ENCODE results near the gene SORCS1. TPM values are rescaled to one million over a fixed set of nuclear protein-coding genes. Genes with fewer than 3 reads are reported as not detected.

The SORCS1 gene
- total and polyA plus RNA-seq, 2 donors (not counting 1 experiment from before 2014, with no cell fraction given) = not detected

GRCh38 chr10:107152087-107152486 is 12.4 kb downstream of the SORCS1 start:
- H3K9me3 Mint-ChIP-seq (ENCODE audit: insufficient read depth) = peaks cover 16% of the 10 kb centered on the region
- no CpG with 5 or more reads among the region's 1 CpG for WGBS (ENCODE audit: insufficient coverage)

GRCh38 chr10:107148906-107149305 is 15.6 kb downstream of the SORCS1 start:
- Histone ChIP-seq H4K20me1 (ENCODE audit: control insufficient read depth, insufficient read depth, low read length, poor library complexity, severe bottlenecking) (no peaks in the 10 kb centered on the region), H3K36me3 (replicated peaks in 1 of 2; ENCODE audit: control extremely low read depth in 1 of 2, control insufficient read depth in 1 of 2, extremely low read depth in 1 of 2, insufficient read depth in 2 of 2, low read length in 1 of 2) (no peaks in the 10 kb centered on the region), H3K27ac (ENCODE audit: low read length in 2 of 2) (no peak overlapping the region), H2AFZ (ENCODE audit: insufficient read depth, low read depth, low read length, poor library complexity, severe bottlenecking) (no peak overlapping the region), H3K4me2 (replicated peaks; ENCODE audit: low read depth, low read length, poor library complexity, severe bottlenecking) (no peak overlapping the region), H3K4me1 (ENCODE audit: control insufficient read depth in 2 of 2, insufficient read depth in 2 of 2, low read length in 2 of 2) (no peaks in the 10 kb centered on the region), H3K4me3 (ENCODE audit: control extremely low read depth in 1 of 5, extremely low read depth in 1 of 5, insufficient read depth in 1 of 5, low read depth in 2 of 5, low read length in 4 of 5) (no peak overlapping the region), H3K79me2 (ENCODE audit: control insufficient read depth, insufficient read depth, low read length) (no peaks in the 10 kb centered on the region), H3K27me3 (replicated peaks in 1 of 4; ENCODE audit: control extremely low read depth in 1 of 4, control insufficient read depth in 3 of 4, insufficient read depth in 4 of 4, low read length in 3 of 4) (no peaks in the 10 kb centered on the region), H3K9me3 (ENCODE audit: control extremely low read depth in 1 of 3, control insufficient read depth in 2 of 3, insufficient read depth in 1 of 3, low read length in 2 of 3) (peaks cover 0 to 12% (median 6%) of the 10 kb centered on the region in 3 donors), H3K9ac (ENCODE audit: low read length) (no peak overlapping the region)
- peaks cover 16% of the 10 kb centered on the region for H3K9me3 Mint-ChIP-seq (ENCODE audit: insufficient read depth)
- H3K27ac Mint-ChIP-seq = no peak overlapping the region
- no peak for TF ChIP-seq CTCF (IDR thresholded peaks at IDR 0.05)
- TF ChIP-seq EZH2 (IDR thresholded peaks at IDR 0.05; ENCODE audit: borderline replicate concordance, insufficient read depth, low read depth, low read length, poor library complexity, severe bottlenecking) = no peak
- ChIA-PET POLR2A (no interaction called here), CTCF (interaction anchor here (0.9 kb wide), 1 partner anchor 14 kb away, joined by 3 read pairs; no protein-coding TSS in a partner anchor)
- no peak overlapping the region for H3K4me3 Mint-ChIP-seq
- DNase-seq (no peak), ATAC-seq (ENCODE audit: low read depth) (no peak)
- no peaks in the 10 kb centered on the region for H3K4me1 Mint-ChIP-seq
- 86% methylated on average over 2 of the region's 6 CpGs for WGBS (ENCODE audit: insufficient coverage)
- intact Hi-C loops (cut with micrococcal nuclease) = no loop called here
- no peaks in the 10 kb centered on the region for H3K27me3 Mint-ChIP-seq

More at GRCh38 chr10:107152087-107152486, 12.4 kb downstream of the SORCS1 start:
- Histone ChIP-seq H3K79me2 (ENCODE audit: control insufficient read depth, insufficient read depth, low read length) (no peaks in the 10 kb centered on the region), H3K9ac (ENCODE audit: low read length) (no peak overlapping the region), H3K4me1 (ENCODE audit: control insufficient read depth in 2 of 2, insufficient read depth in 2 of 2, low read length in 2 of 2) (no peaks in the 10 kb centered on the region), H3K4me3 (ENCODE audit: control extremely low read depth in 1 of 5, extremely low read depth in 1 of 5, insufficient read depth in 1 of 5, low read depth in 2 of 5, low read length in 4 of 5) (no peak overlapping the region), H3K4me2 (replicated peaks; ENCODE audit: low read depth, low read length, poor library complexity, severe bottlenecking) (no peak overlapping the region), H3K27ac (ENCODE audit: low read length in 2 of 2) (no peak overlapping the region), H3K9me3 (ENCODE audit: control extremely low read depth in 1 of 3, control insufficient read depth in 2 of 3, insufficient read depth in 1 of 3, low read length in 2 of 3) (peaks cover 0 to 12% (median 6%) of the 10 kb centered on the region in 3 donors), H3K36me3 (replicated peaks in 1 of 2; ENCODE audit: control extremely low read depth in 1 of 2, control insufficient read depth in 1 of 2, extremely low read depth in 1 of 2, insufficient read depth in 2 of 2, low read length in 1 of 2) (no peaks in the 10 kb centered on the region), H4K20me1 (ENCODE audit: control insufficient read depth, insufficient read depth, low read length, poor library complexity, severe bottlenecking) (no peaks in the 10 kb centered on the region), H3K27me3 (replicated peaks in 1 of 4; ENCODE audit: control extremely low read depth in 1 of 4, control insufficient read depth in 3 of 4, insufficient read depth in 4 of 4, low read length in 3 of 4) (no peaks in the 10 kb centered on the region), H2AFZ (ENCODE audit: insufficient read depth, low read depth, low read length, poor library complexity, severe bottlenecking) (no peak overlapping the region)
- Mint-ChIP-seq H3K27me3 (no peaks in the 10 kb centered on the region), H3K4me1 (no peaks in the 10 kb centered on the region), H3K27ac (no peak overlapping the region), H3K4me3 (no peak overlapping the region)
- ChIA-PET POLR2A (no interaction called here), CTCF (no interaction called here)
- no peak for ATAC-seq (ENCODE audit: low read depth)
- intact Hi-C loops (cut with micrococcal nuclease) = no loop called here
- TF ChIP-seq EZH2 (IDR thresholded peaks at IDR 0.05; ENCODE audit: borderline replicate concordance, insufficient read depth, low read depth, low read length, poor library complexity, severe bottlenecking) (no peak), CTCF (IDR thresholded peaks at IDR 0.05) (no peak)
- DNase-seq = no peak
